ENCODE data around the gene ZNF768. TPM values are rescaled to one million over a fixed set of nuclear protein-coding genes. Genes with fewer than 3 reads are reported as not detected.

ZNF768 gene
- total and polyA plus RNA-seq, 4 donors: 11.2 to 55.7 (median 45.8) TPM

- H3K4me1 ChIP-seq (ENCODE audit: control insufficient read depth, insufficient read depth, low read length): no peaks in the 10 kb centered on the region
- no peak overlapping the region for H3K4me3 ChIP-seq (ENCODE audit: low read depth, low read length)
- no peaks in the 10 kb centered on the region for H3K36me3 ChIP-seq (ENCODE audit: control insufficient read depth, insufficient read depth, low read length)
- no peak overlapping the region for H3K27ac ChIP-seq (ENCODE audit: low read depth, low read length)
- no peak for DNase-seq (ENCODE audit: low read depth in 4 of 6, low spot score in 6 of 6)
- WGBS (ENCODE audit: insufficient coverage): 87% methylated on average over 2 of the region's 2 CpGs
- no peaks in the 10 kb centered on the region for H3K27me3 ChIP-seq (ENCODE audit: control insufficient read depth, insufficient read depth, low read length)
- no peaks in the 10 kb centered on the region for H3K9me3 ChIP-seq (ENCODE audit: control insufficient read depth, insufficient read depth, low read length)
These were observed 11.1 kb downstream of the ZNF768 start for GRCh38 chr16:30515275-30515674.

GRCh38 chr16:30511509-30511908, 14.9 kb downstream of the ZNF768 start:
- no peak for DNase-seq (ENCODE audit: low read depth in 4 of 6, low spot score in 6 of 6)
- no peak overlapping the region for H3K27ac ChIP-seq (ENCODE audit: low read depth, low read length)
- no peak overlapping the region for H3K4me3 ChIP-seq (ENCODE audit: low read depth, low read length)
- no peaks in the 10 kb centered on the region for H3K36me3 ChIP-seq (ENCODE audit: control insufficient read depth, insufficient read depth, low read length)
- 100% methylated on average over 2 of the region's 3 CpGs for WGBS (ENCODE audit: insufficient coverage)
- no peaks in the 10 kb centered on the region for H3K9me3 ChIP-seq (ENCODE audit: control insufficient read depth, insufficient read depth, low read length)
- H3K4me1 ChIP-seq (ENCODE audit: control insufficient read depth, insufficient read depth, low read length): no peaks in the 10 kb centered on the region
- H3K27me3 ChIP-seq (ENCODE audit: control insufficient read depth, insufficient read depth, low read length): no peaks in the 10 kb centered on the region

GRCh38 chr16:30510376-30510938, 15.9 kb downstream of the ZNF768 start:
- 69% methylated on average over 3 of the region's 4 CpGs for WGBS (ENCODE audit: insufficient coverage)
- H3K4me3 ChIP-seq (ENCODE audit: low read depth, low read length): no peak overlapping the region
- H3K9me3 ChIP-seq (ENCODE audit: control insufficient read depth, insufficient read depth, low read length): no peaks in the 10 kb centered on the region
- no peak overlapping the region for H3K27ac ChIP-seq (ENCODE audit: low read depth, low read length)
- no peaks in the 10 kb centered on the region for H3K27me3 ChIP-seq (ENCODE audit: control insufficient read depth, insufficient read depth, low read length)
- H3K36me3 ChIP-seq (ENCODE audit: control insufficient read depth, insufficient read depth, low read length): no peaks in the 10 kb centered on the region
- H3K4me1 ChIP-seq (ENCODE audit: control insufficient read depth, insufficient read depth, low read length): no peaks in the 10 kb centered on the region
- no peak for DNase-seq (ENCODE audit: low read depth in 4 of 6, low spot score in 6 of 6)

- 83% methylated on average over 1 of the region's 4 CpGs for WGBS (ENCODE audit: insufficient coverage)
- Histone ChIP-seq H3K27ac (ENCODE audit: low read depth, low read length) (no peak overlapping the region), H3K9me3 (ENCODE audit: control insufficient read depth, insufficient read depth, low read length) (no peaks in the 10 kb centered on the region), H3K4me3 (ENCODE audit: low read depth, low read length) (no peak overlapping the region), H3K4me1 (ENCODE audit: control insufficient read depth, insufficient read depth, low read length) (no peaks in the 10 kb centered on the region), H3K36me3 (ENCODE audit: control insufficient read depth, insufficient read depth, low read length) (no peaks in the 10 kb centered on the region), H3K27me3 (ENCODE audit: control insufficient read depth, insufficient read depth, low read length) (no peaks in the 10 kb centered on the region)
- DNase-seq (ENCODE audit: low read depth in 4 of 6, low spot score in 6 of 6): no peak
These were observed 17.1 kb downstream of the ZNF768 start for GRCh38 chr16:30509081-30509765.

GRCh38 chr16:30503403-30504296, 22.7 kb downstream of the ZNF768 start:
- no peaks in the 10 kb centered on the region for H3K36me3 ChIP-seq (ENCODE audit: control insufficient read depth, insufficient read depth, low read length)
- no peak overlapping the region for H3K27ac ChIP-seq (ENCODE audit: low read depth, low read length)
- 40% methylated on average over 2 of the region's 6 CpGs for WGBS (ENCODE audit: insufficient coverage)
- no peaks in the 10 kb centered on the region for H3K9me3 ChIP-seq (ENCODE audit: control insufficient read depth, insufficient read depth, low read length)
- no peak overlapping the region for H3K4me3 ChIP-seq (ENCODE audit: low read depth, low read length)
- no peaks in the 10 kb centered on the region for H3K27me3 ChIP-seq (ENCODE audit: control insufficient read depth, insufficient read depth, low read length)
- DNase-seq (ENCODE audit: low read depth in 4 of 6, low spot score in 6 of 6): no peak
- no peaks in the 10 kb centered on the region for H3K4me1 ChIP-seq (ENCODE audit: control insufficient read depth, insufficient read depth, low read length)

- DNase-seq (ENCODE audit: low read depth in 4 of 6, low spot score in 6 of 6): no peak
- Histone ChIP-seq H3K4me1 (ENCODE audit: control insufficient read depth, insufficient read depth, low read length) (no peaks in the 10 kb centered on the region), H3K36me3 (ENCODE audit: control insufficient read depth, insufficient read depth, low read length) (no peaks in the 10 kb centered on the region), H3K4me3 (ENCODE audit: low read depth, low read length) (no peak overlapping the region), H3K9me3 (ENCODE audit: control insufficient read depth, insufficient read depth, low read length) (no peaks in the 10 kb centered on the region), H3K27me3 (ENCODE audit: control insufficient read depth, insufficient read depth, low read length) (no peaks in the 10 kb centered on the region), H3K27ac (ENCODE audit: low read depth, low read length) (no peak overlapping the region)
- 89% methylated on average over 7 of the region's 8 CpGs for WGBS (ENCODE audit: insufficient coverage)
These were observed 27.1 kb downstream of the ZNF768 start for GRCh38 chr16:30499284-30499683.

- peaks cover 3% of the 10 kb centered on the region for H3K4me1 ChIP-seq (ENCODE audit: control insufficient read depth, insufficient read depth, low read length)
- no peaks in the 10 kb centered on the region for H3K27me3 ChIP-seq (ENCODE audit: control insufficient read depth, insufficient read depth, low read length)
- no peak overlapping the region for H3K27ac ChIP-seq (ENCODE audit: low read depth, low read length)
- H3K4me3 ChIP-seq (ENCODE audit: low read depth, low read length): no peak overlapping the region
- H3K9me3 ChIP-seq (ENCODE audit: control insufficient read depth, insufficient read depth, low read length): no peaks in the 10 kb centered on the region
- 67% methylated on average over 9 of the region's 12 CpGs for WGBS (ENCODE audit: insufficient coverage)
- no peaks in the 10 kb centered on the region for H3K36me3 ChIP-seq (ENCODE audit: control insufficient read depth, insufficient read depth, low read length)
- no peak for DNase-seq (ENCODE audit: low read depth in 4 of 6, low spot score in 6 of 6)
These were observed 31.7 kb downstream of the ZNF768 start for GRCh38 chr16:30494709-30495108.

- H3K4me1 ChIP-seq (ENCODE audit: control insufficient read depth, insufficient read depth, low read length): peaks cover 3% of the 10 kb centered on the region
- no peaks in the 10 kb centered on the region for H3K27me3 ChIP-seq (ENCODE audit: control insufficient read depth, insufficient read depth, low read length)
- no peak for DNase-seq (ENCODE audit: low read depth in 4 of 6, low spot score in 6 of 6)
- no peak overlapping the region for H3K4me3 ChIP-seq (ENCODE audit: low read depth, low read length)
- H3K9me3 ChIP-seq (ENCODE audit: control insufficient read depth, insufficient read depth, low read length): no peaks in the 10 kb centered on the region
- H3K27ac ChIP-seq (ENCODE audit: low read depth, low read length): no peak overlapping the region
- H3K36me3 ChIP-seq (ENCODE audit: control insufficient read depth, insufficient read depth, low read length): no peaks in the 10 kb centered on the region
- WGBS (ENCODE audit: insufficient coverage): 70% methylated on average over 9 of the region's 11 CpGs
These were observed 32.4 kb downstream of the ZNF768 start for GRCh38 chr16:30493941-30494488.

- DNase-seq (ENCODE audit: low read depth in 4 of 6, low spot score in 6 of 6): peak in 1 of 6 donors; percentile 5
- Histone ChIP-seq H3K4me3 (ENCODE audit: low read depth, low read length) (no peak overlapping the region), H3K36me3 (ENCODE audit: control insufficient read depth, insufficient read depth, low read length) (no peaks in the 10 kb centered on the region), H3K27me3 (ENCODE audit: control insufficient read depth, insufficient read depth, low read length) (no peaks in the 10 kb centered on the region), H3K9me3 (ENCODE audit: control insufficient read depth, insufficient read depth, low read length) (no peaks in the 10 kb centered on the region), H3K27ac (ENCODE audit: low read depth, low read length) (no peak overlapping the region), H3K4me1 (ENCODE audit: control insufficient read depth, insufficient read depth, low read length) (peaks cover 3% of the 10 kb centered on the region)
- WGBS (ENCODE audit: insufficient coverage): 61% methylated on average over 3 of the region's 6 CpGs
These were observed 34.5 kb downstream of the ZNF768 start for GRCh38 chr16:30491744-30492308.
